ENCODE data around the gene CCDC71. TPM values are rescaled to one million over a fixed set of nuclear protein-coding genes. Genes with fewer than 3 reads are reported as not detected.
A peak's percentile ranks its signal among the peaks of the same experiment; 100 is the strongest.

The CCDC71 gene
- total and polyA plus RNA-seq, 2 experiments from 2014 or later = 0.60 to 36.5 TPM

GRCh38 chr3:49122022-49122421 is 44.1 kb downstream of the CCDC71 start:
- DNase-seq (ENCODE audit: low spot score) = no peak
- Histone ChIP-seq H3K27me3 (no peaks in the 10 kb centered on the region), H3K79me2 (peaks cover 20% of the 10 kb centered on the region), H3K27ac (no peak overlapping the region), H2AFZ (no peak overlapping the region), H4K20me1 (ENCODE audit: insufficient read depth, poor library complexity, severe bottlenecking) (no peaks in the 10 kb centered on the region), H3K36me3 (replicated peaks; ENCODE audit: insufficient read depth, low read depth) (no peaks in the 10 kb centered on the region), H3K4me3 (no peak overlapping the region), H3K4me1 (ENCODE audit: insufficient read depth) (peaks cover 9% of the 10 kb centered on the region), H3K4me2 (no peak overlapping the region), H3K9me3 (ENCODE audit: low read depth) (no peaks in the 10 kb centered on the region), H3K9me2 (replicated peaks; ENCODE audit: insufficient read depth) (no peaks in the 10 kb centered on the region)
- TF ChIP-seq CTCF (IDR thresholded peaks at IDR 0.05; ENCODE audit: poor library complexity) (no peak), EZH2 (IDR thresholded peaks at IDR 0.05; ENCODE audit: borderline replicate concordance) (no peak), EZH2phosphoT487 (IDR thresholded peaks at IDR 0.05; ENCODE audit: low read depth, severe bottlenecking, unreplicated experiment) (no peak)
- 98% methylated on average over 12 of the region's 12 CpGs for WGBS (ENCODE audit: low lambda C conversion rate, missing lambda C conversion rate)

GRCh38 chr3:49121132-49121736 is 44.9 kb downstream of the CCDC71 start:
- DNase-seq (ENCODE audit: low spot score) = no peak
- Histone ChIP-seq H3K79me2 (peaks cover 20% of the 10 kb centered on the region), H3K4me2 (peak overlapping the region; percentile 91), H2AFZ (peak overlapping the region; percentile 34), H3K4me1 (ENCODE audit: insufficient read depth) (peaks cover 9% of the 10 kb centered on the region), H3K27ac (peak overlapping the region; percentile 90), H3K27me3 (no peaks in the 10 kb centered on the region), H3K9me3 (ENCODE audit: low read depth) (no peaks in the 10 kb centered on the region), H4K20me1 (ENCODE audit: insufficient read depth, poor library complexity, severe bottlenecking) (no peaks in the 10 kb centered on the region), H3K9me2 (replicated peaks; ENCODE audit: insufficient read depth) (no peaks in the 10 kb centered on the region), H3K36me3 (replicated peaks; ENCODE audit: insufficient read depth, low read depth) (no peaks in the 10 kb centered on the region), H3K4me3 (no peak overlapping the region)
- TF ChIP-seq CTCF (IDR thresholded peaks at IDR 0.05; ENCODE audit: poor library complexity) = no peak
- no peak for TF ChIP-seq EZH2 (IDR thresholded peaks at IDR 0.05; ENCODE audit: borderline replicate concordance)
- no peak for TF ChIP-seq EZH2phosphoT487 (IDR thresholded peaks at IDR 0.05; ENCODE audit: low read depth, severe bottlenecking, unreplicated experiment)
- WGBS (ENCODE audit: low lambda C conversion rate, missing lambda C conversion rate) = 86% methylated on average over 17 of the region's 17 CpGs

- Histone ChIP-seq H3K4me1 (ENCODE audit: insufficient read depth) (peaks cover 9% of the 10 kb centered on the region), H3K9me3 (ENCODE audit: low read depth) (no peaks in the 10 kb centered on the region), H3K79me2 (peaks cover 20% of the 10 kb centered on the region), H3K4me2 (peak within 1 kb of the TSS; percentile 91), H3K27me3 (no peaks in the 10 kb centered on the region), H3K27ac (peak within 1 kb of the TSS; percentile 90), H4K20me1 (ENCODE audit: insufficient read depth, poor library complexity, severe bottlenecking) (no peaks in the 10 kb centered on the region), H3K9me2 (replicated peaks; ENCODE audit: insufficient read depth) (no peaks in the 10 kb centered on the region), H3K4me3 (peak within 1 kb of the TSS; percentile 78), H3K36me3 (replicated peaks; ENCODE audit: insufficient read depth, low read depth) (no peaks in the 10 kb centered on the region), H2AFZ (peak within 1 kb of the TSS; percentile 69)
- 2% methylated on average over 45 of the region's 70 CpGs for WGBS (ENCODE audit: low lambda C conversion rate, missing lambda C conversion rate)
- DNase-seq (ENCODE audit: low spot score) = peak; percentile 96
- TF ChIP-seq EZH2phosphoT487 (IDR thresholded peaks at IDR 0.05; ENCODE audit: low read depth, severe bottlenecking, unreplicated experiment) = no peak
- TF ChIP-seq CTCF (IDR thresholded peaks at IDR 0.05; ENCODE audit: poor library complexity) = no peak
- no peak for TF ChIP-seq EZH2 (IDR thresholded peaks at IDR 0.05; ENCODE audit: borderline replicate concordance)
Measured at GRCh38 chr3:49120438-49121131, 45.5 kb downstream of the CCDC71 start, which contains the start of gene USP19. USP19 (minus strand) TSS chr3:49120823; CDS start chr3:49119145, 1,678 bp downstream.

Data from hepatocyte (in vitro differentiated cells).